ENCODE results near the gene CR1.

DNA sequence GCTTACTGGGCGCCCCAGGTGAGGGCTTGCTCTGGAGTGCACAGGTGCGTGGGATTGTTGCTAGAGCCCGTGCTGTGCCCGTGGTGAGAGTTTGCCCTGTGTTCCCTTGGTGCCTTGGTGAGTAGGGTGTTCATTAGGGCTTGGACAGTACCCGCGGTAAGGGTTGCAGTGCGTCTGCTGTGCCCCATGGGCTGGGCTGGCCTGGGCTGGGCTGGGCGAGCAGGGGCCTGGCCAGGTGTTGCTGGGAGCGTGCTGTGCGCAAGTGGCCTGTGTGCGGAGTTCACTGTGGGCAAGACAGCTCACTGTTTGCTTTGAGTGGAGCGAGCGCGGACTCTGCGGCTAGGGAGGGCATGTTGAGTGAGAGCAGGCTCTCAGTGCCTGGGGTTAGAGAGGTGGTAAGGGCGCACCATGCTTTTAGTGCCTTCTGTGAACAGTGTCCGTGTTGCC, 149.7 kb downstream of the CR1 start:
- no peak for TF ChIP-seq POLR2A (IDR thresholded peaks at IDR 0.05; ENCODE audit: low read length)
- no peak for TF ChIP-seq GATA1 (IDR thresholded peaks at IDR 0.05; ENCODE audit: low read depth, low read length)
